ENCODE data around the gene SMIM26. TPM values are rescaled to one million over a fixed set of nuclear protein-coding genes. Genes with fewer than 3 reads are reported as not detected.

Gene SMIM26
- total and polyA plus RNA-seq, 2 of the 13 experiments (the other 11 are each of a cell fraction or from before 2014, with no cell fraction given), result 214 to 249 TPM

- TF ChIP-seq SMAD1 (CRISPR knock-in tag; IDR thresholded peaks at IDR 0.05; ENCODE audit: borderline replicate concordance, low read depth) (0 out of 2 replicates have a peak, but pooled peaks have one; percentile 19), ZFAT (CRISPR knock-in tag; conservative IDR thresholded peaks at IDR 0.05) (peak; percentile 84), RXRA (CRISPR knock-in tag; IDR thresholded peaks at IDR 0.05) (no peak), MLLT10 (CRISPR knock-in tag; IDR thresholded peaks at IDR 0.05) (no peak), SP2 (CRISPR knock-in tag; IDR thresholded peaks at IDR 0.05) (peak; percentile 63), ZNF720 (CRISPR knock-in tag; IDR thresholded peaks at IDR 0.05) (no peak), CREB3 (CRISPR knock-in tag; IDR thresholded peaks at IDR 0.05) (peak; percentile 85; the same call in 1 of the 2 replicates), MYPOP (CRISPR knock-in tag; IDR thresholded peaks at IDR 0.05) (no peak; the same call in 1 of the 2 replicates), POLR2A (IDR thresholded peaks at IDR 0.05; ENCODE audit: insufficient read depth in 1 of 2, low read depth in 2 of 2, low read length in 2 of 2) (peak; percentile 62 to 76), ZNF101 (CRISPR knock-in tag; IDR thresholded peaks at IDR 0.05; ENCODE audit: borderline replicate concordance, low read depth) (no peak), GABPB1 (CRISPR knock-in tag; IDR thresholded peaks at IDR 0.05) (peak; percentile 93), FOXM1 (CRISPR knock-in tag; IDR thresholded peaks at IDR 0.05) (0 out of 2 replicates have a peak, but pooled peaks have one; percentile 36), HOXA7 (CRISPR knock-in tag; IDR thresholded peaks at IDR 0.05) (no peak), EHMT2 (IDR thresholded peaks at IDR 0.05; ENCODE audit: borderline replicate concordance, low read depth, low read length) (no peak), ZNF766 (CRISPR knock-in tag; IDR thresholded peaks at IDR 0.05; ENCODE audit: borderline replicate concordance) (peak; percentile 93), SP4 (CRISPR knock-in tag; IDR thresholded peaks at IDR 0.05) (peak; percentile 95), ZHX2 (IDR thresholded peaks at IDR 0.05; ENCODE audit: low read depth) (no peak), ZHX2 (CRISPR knock-in tag; IDR thresholded peaks at IDR 0.05; ENCODE audit: borderline replicate concordance) (peak; percentile 94; the same call in 1 of the 2 replicates), ZNF383 (CRISPR knock-in tag; IDR thresholded peaks at IDR 0.05; ENCODE audit: borderline replicate concordance) (no peak), DRAP1 (CRISPR knock-in tag; IDR thresholded peaks at IDR 0.05) (peak; percentile 90), GLI4 (CRISPR knock-in tag; IDR thresholded peaks at IDR 0.05; ENCODE audit: borderline replicate concordance) (peak; percentile 55; the same call in 1 of the 2 replicates)
Observed at GRCh38 chr20:18587665-18588573, 20.7 kb downstream of the SMIM26 start, which contains the start of gene DTD1 (continued).

All from HepG2 (cell line).